Astrocyte (in vitro differentiated cells and primary cell): ENCODE data around the gene WFDC6. TPM values are rescaled to one million over a fixed set of nuclear protein-coding genes. Genes with fewer than 3 reads are reported as not detected.

ENCODE experiments used
- DNase-seq: peaks from one replicate; pipeline ENCODE4 v3.0.0-alpha.2; 2010; ENCODE audit warnings: low read depth
- FAIRE-seq: peaks from 2 replicates; lab custom pipeline; 2011; peaks lifted over from hg19 to GRCh38; lab: Jason Lieb, UNC
- H2AFZ ChIP-seq: 2 replicates; pipeline ENCODE4 v1.6.0; 2012; ENCODE audit warnings: low read depth, low read length, inconsistent platforms
- H3K27ac ChIP-seq: 2 replicates; pipeline ENCODE4 v1.5.1; 2011; ENCODE audit warnings: low read depth, low read length, inconsistent platforms
- H3K27me3 ChIP-seq: 2 replicates; pipeline ENCODE4 v1.6.0; 2011; ENCODE audit warnings: low read length, inconsistent platforms; ENCODE audit not compliant: insufficient read depth
- H3K36me3 ChIP-seq: 2 replicates; pipeline ENCODE4 v1.5.1; 2011; ENCODE audit warnings: low read length, inconsistent platforms; ENCODE audit not compliant: insufficient read depth
- H3K4me1 ChIP-seq: 2 replicates; pipeline ENCODE4 v1.5.1; 2011; ENCODE audit warnings: low read length, inconsistent platforms; ENCODE audit not compliant: insufficient read depth
- H3K4me2 ChIP-seq: 2 replicates; pipeline ENCODE4 v1.6.0; 2012; ENCODE audit warnings: low read length, inconsistent platforms
- H3K4me3 ChIP-seq: 2 replicates; pipeline ENCODE4 v1.5.1; 2011; ENCODE audit warnings: low read depth, mild to moderate bottlenecking, low read length, inconsistent platforms; ENCODE audit not compliant: insufficient read depth
- H3K79me2 ChIP-seq: 2 replicates; pipeline ENCODE4 v1.6.0; 2012; ENCODE audit warnings: mild to moderate bottlenecking, low read length, inconsistent platforms; ENCODE audit not compliant: insufficient read depth
- H3K9ac ChIP-seq: 2 replicates; pipeline ENCODE4 v1.6.0; 2012; ENCODE audit warnings: mild to moderate bottlenecking, low read length, inconsistent platforms
- H3K9me3 ChIP-seq: 2 replicates; pipeline ENCODE4 v1.5.1; 2012; ENCODE audit warnings: low read depth, mild to moderate bottlenecking, low read length, inconsistent platforms; ENCODE audit not compliant: insufficient read depth
- H4K20me1 ChIP-seq: 2 replicates; pipeline ENCODE4 v1.6.0; 2012; ENCODE audit warnings: low read length, inconsistent platforms; ENCODE audit not compliant: insufficient read depth
- H3K27ac Mint-ChIP-seq: one replicate; pipeline ENCODE4 v1.8.0; 2021; ENCODE audit warnings: mild to moderate bottlenecking, mixed read lengths; ENCODE audit not compliant: unreplicated experiment
- H3K27me3 Mint-ChIP-seq: one replicate; pipeline ENCODE4 v1.8.0; 2021; ENCODE audit warnings: low read depth, mixed read lengths; ENCODE audit not compliant: unreplicated experiment
- H3K36me3 Mint-ChIP-seq: one replicate; pipeline ENCODE4 v1.8.0; 2021; ENCODE audit warnings: low read depth, mixed read lengths; ENCODE audit not compliant: unreplicated experiment
- H3K4me1 Mint-ChIP-seq: one replicate; pipeline ENCODE4 v1.8.0; 2021; ENCODE audit warnings: low read depth, mixed read lengths; ENCODE audit not compliant: unreplicated experiment
- H3K4me3 Mint-ChIP-seq: one replicate; pipeline ENCODE4 v1.8.0; 2021; ENCODE audit warnings: mild to moderate bottlenecking, moderate library complexity, mixed read lengths; ENCODE audit not compliant: unreplicated experiment
- H3K9me3 Mint-ChIP-seq: one replicate; pipeline ENCODE4 v1.8.0; 2021; ENCODE audit warnings: mild to moderate bottlenecking, mixed read lengths; ENCODE audit not compliant: unreplicated experiment
- CTCF ChIP-seq: IDR thresholded peaks from 2 replicates; pipeline ENCODE4 v1.5.1; 2011; ENCODE audit warnings: low read depth, mild to moderate bottlenecking, inconsistent platforms, low read length, moderate library complexity; ENCODE audit not compliant: insufficient read depth
- EZH2 ChIP-seq: IDR thresholded peaks from 2 replicates; pipeline ENCODE4 v1.6.1; 2012; ENCODE audit warnings: mild to moderate bottlenecking, low read length, inconsistent platforms; ENCODE audit not compliant: insufficient read depth
- total RNA-seq: library from RNA; stranded (reverse); gene quantifications from 2 replicates; pipeline ENCODE4 v1.2.1, GENCODE V29; 2021

WFDC6 gene
- total RNA-seq, 1 donor from 2014 or later = not detected

- H3K27ac ChIP-seq = no peak overlapping the region
- H3K9me3 Mint-ChIP-seq = no peaks in the 10 kb centered on the region
- peaks cover 7% of the 10 kb centered on the region for H3K27me3 Mint-ChIP-seq
- no peak overlapping the region for H3K4me3 Mint-ChIP-seq
- H3K4me3 ChIP-seq = no peak overlapping the region
- peaks cover 14% of the 10 kb centered on the region for H3K27me3 ChIP-seq
- no peak overlapping the region for H3K4me2 ChIP-seq
- no peaks in the 10 kb centered on the region for H3K36me3 Mint-ChIP-seq
- no peak overlapping the region for H3K27ac Mint-ChIP-seq
- peak; percentile 3 for TF ChIP-seq CTCF
- TF ChIP-seq EZH2 = no peak
- H3K4me1 Mint-ChIP-seq = no peaks in the 10 kb centered on the region
- no peaks in the 10 kb centered on the region for H3K79me2 ChIP-seq
- no peak overlapping the region for H3K9ac ChIP-seq
- H3K9me3 ChIP-seq = no peaks in the 10 kb centered on the region
- no peaks in the 10 kb centered on the region for H3K36me3 ChIP-seq
- H2AFZ ChIP-seq = no peak overlapping the region
- H4K20me1 ChIP-seq = no peaks in the 10 kb centered on the region
- FAIRE-seq (no peak), DNase-seq (no peak)
- H3K4me1 ChIP-seq = no peaks in the 10 kb centered on the region
These were observed 52.0 kb downstream of the WFDC6 start for GRCh38 chr20:45487231-45487635.

GRCh38 chr20:45485388-45485787 is 53.9 kb downstream of the WFDC6 start:
- H3K36me3 ChIP-seq = no peaks in the 10 kb centered on the region
- no peaks in the 10 kb centered on the region for H3K79me2 ChIP-seq
- H3K27ac ChIP-seq = no peak overlapping the region
- H3K9ac ChIP-seq = no peak overlapping the region
- FAIRE-seq (no peak), DNase-seq (no peak)
- H3K9me3 ChIP-seq = no peaks in the 10 kb centered on the region
- Mint-ChIP-seq H3K36me3 (no peaks in the 10 kb centered on the region), H3K27ac (no peak overlapping the region), H3K27me3 (peaks cover 7% of the 10 kb centered on the region), H3K4me1 (no peaks in the 10 kb centered on the region), H3K9me3 (no peaks in the 10 kb centered on the region), H3K4me3 (no peak overlapping the region)
- H4K20me1 ChIP-seq = no peaks in the 10 kb centered on the region
- H3K27me3 ChIP-seq = peaks cover 17% of the 10 kb centered on the region
- no peak for TF ChIP-seq CTCF
- no peak for TF ChIP-seq EZH2
- no peak overlapping the region for H3K4me2 ChIP-seq
- no peaks in the 10 kb centered on the region for H3K4me1 ChIP-seq
- H3K4me3 ChIP-seq = no peak overlapping the region
- H2AFZ ChIP-seq = no peak overlapping the region

- Histone ChIP-seq H3K4me1 (no peaks in the 10 kb centered on the region), H4K20me1 (no peaks in the 10 kb centered on the region), H3K4me3 (no peak overlapping the region), H3K36me3 (no peaks in the 10 kb centered on the region), H2AFZ (no peak overlapping the region), H3K4me2 (no peak overlapping the region), H3K27ac (no peak overlapping the region), H3K9ac (no peak overlapping the region), H3K79me2 (no peaks in the 10 kb centered on the region), H3K9me3 (no peaks in the 10 kb centered on the region), H3K27me3 (peaks cover 17% of the 10 kb centered on the region)
- no peaks in the 10 kb centered on the region for H3K36me3 Mint-ChIP-seq
- H3K27ac Mint-ChIP-seq = no peak overlapping the region
- no peak for TF ChIP-seq CTCF
- H3K9me3 Mint-ChIP-seq = no peaks in the 10 kb centered on the region
- no peak for DNase-seq
- no peak for FAIRE-seq
- H3K4me1 Mint-ChIP-seq = no peaks in the 10 kb centered on the region
- no peak overlapping the region for H3K4me3 Mint-ChIP-seq
- peaks cover 7% of the 10 kb centered on the region for H3K27me3 Mint-ChIP-seq
These were observed 54.6 kb downstream of the WFDC6 start for GRCh38 chr20:45484676-45485075.

Other genes starting within 250 kb of the WFDC6 start
- gene RBPJL, start 232.6 kb downstream of the WFDC6 start, total RNA-seq = not detected in 2 replicates
- gene MATN4, start 231.2 kb downstream of the WFDC6 start, total RNA-seq = 0.19 and 0.20 TPM in 2 replicates
- gene SDC4, start 191.1 kb downstream of the WFDC6 start, total RNA-seq = 125 and 135 TPM in 2 replicates
- gene SYS1, start 176.3 kb downstream of the WFDC6 start, total RNA-seq = 20.4 and 25.2 TPM in 2 replicates
- gene TP53TG5, start 161.2 kb downstream of the WFDC6 start, total RNA-seq = not detected in 2 replicates
- 10.7 and 11.3 TPM in 2 replicates for gene DBNDD2, start 131.2 kb downstream of the WFDC6 start, total RNA-seq
- 83.7 and 91.4 TPM in 2 replicates for gene PIGT, start 123.3 kb downstream of the WFDC6 start, total RNA-seq
- 2.4 and 4.1 TPM in 2 replicates for gene WFDC2, start 69.7 kb downstream of the WFDC6 start, total RNA-seq
- not detected in 2 replicates for gene SPINT3, start 23.9 kb downstream of the WFDC6 start, total RNA-seq
- gene EPPIN, start 7.9 kb upstream of the WFDC6 start, total RNA-seq = not detected in 2 replicates
- not detected in 2 replicates for gene WFDC8, start 39.8 kb upstream of the WFDC6 start, total RNA-seq
- gene WFDC10A, start 90.3 kb upstream of the WFDC6 start, total RNA-seq = not detected in 2 replicates
- gene WFDC9, start 91.8 kb upstream of the WFDC6 start, total RNA-seq = not detected in 2 replicates
- gene WFDC11, start 130.8 kb upstream of the WFDC6 start, total RNA-seq = not detected in 2 replicates
- not detected in 2 replicates for gene WFDC13, start 162.6 kb upstream of the WFDC6 start, total RNA-seq
- gene WFDC10B, start 165.5 kb upstream of the WFDC6 start, total RNA-seq = not detected in 2 replicates
- not detected in 2 replicates for gene SPINT4, start 182.9 kb upstream of the WFDC6 start, total RNA-seq